HepG2 (cell line): ENCODE data around the gene NPPB. TPM values are rescaled to one million over a fixed set of nuclear protein-coding genes. Genes with fewer than 3 reads are reported as not detected.
A peak's percentile ranks its signal among the peaks of the same experiment; 100 is the strongest.

Source experiments
- CREM ChIP-seq, 2 experiments: sonication (generic) in 1 of 2; formaldehyde crosslinking in 1 of 2; IDR thresholded peaks; 2 replicates each; pipeline versions ENCODE4 v1.4.0 to v1.6.1; 2016 to 2020; ENCODE audit warnings: antibody characterized with exemption in 1 of 2, mild to moderate bottlenecking in 1 of 2, missing genetic modification reagents in 1 of 2
- ELF1 ChIP-seq: sonication (generic); formaldehyde crosslinking; IDR thresholded peaks from 2 replicates; pipeline ENCODE4 v1.4.0; 2020; ENCODE audit warnings: missing genetic modification reagents
- HDAC1 ChIP-seq: sonication (generic); formaldehyde crosslinking; IDR thresholded peaks from 2 replicates; pipeline ENCODE4 v1.5.1; 2020; ENCODE audit warnings: mild to moderate bottlenecking, missing genetic modification reagents
- MIER3 ChIP-seq: IDR thresholded peaks from 2 replicates; pipeline ENCODE4 v1.6.1; 2016; ENCODE audit warnings: missing compliant biosample characterization, borderline replicate concordance
- NFYB ChIP-seq: sonication (generic); formaldehyde crosslinking; IDR thresholded peaks from 2 replicates; pipeline ENCODE4 v1.4.0; 2020; ENCODE audit warnings: missing genetic modification reagents
- PAX8 ChIP-seq: sonication (generic); formaldehyde crosslinking; IDR thresholded peaks from 2 replicates; pipeline ENCODE4 v1.8.0; 2022; ENCODE audit warnings: mild to moderate bottlenecking, missing genetic modification reagents, borderline replicate concordance
- SIX1 ChIP-seq: sonication (generic); formaldehyde crosslinking; IDR thresholded peaks from 2 replicates; pipeline ENCODE4 v1.4.0; 2020; ENCODE audit warnings: missing genetic modification reagents, borderline replicate concordance
- SYNCRIP ChIP-seq: fragments of 200-400 bp; formaldehyde crosslinking; IDR thresholded peaks from 2 replicates; pipeline ENCODE4 v1.6.1; 2018; ENCODE audit warnings: mild to moderate bottlenecking, low read depth, low read length; ENCODE audit not compliant: insufficient read depth
- TMF1 ChIP-seq: sonication (generic); formaldehyde crosslinking; IDR thresholded peaks from 2 replicates; pipeline ENCODE4 v1.8.1; 2022; ENCODE audit warnings: low read depth, missing genetic modification reagents
- ZNF558 ChIP-seq: sonication (generic); formaldehyde crosslinking; IDR thresholded peaks from 2 replicates; pipeline ENCODE4 v1.9.0; 2022; ENCODE audit warnings: mild to moderate bottlenecking, missing genetic modification reagents, borderline replicate concordance
- ZNF782 ChIP-seq: sonication (generic); formaldehyde crosslinking; IDR thresholded peaks from 2 replicates; pipeline ENCODE4 v1.4.0; 2020; ENCODE audit warnings: missing genetic modification reagents, mild to moderate bottlenecking, borderline replicate concordance
- ZNF790 ChIP-seq: sonication (generic); formaldehyde crosslinking; IDR thresholded peaks from 2 replicates; pipeline ENCODE4 v1.8.0; 2022; ENCODE audit warnings: missing genetic modification reagents, mild to moderate bottlenecking, borderline replicate concordance
- ZNF83 ChIP-seq: sonication (generic); formaldehyde crosslinking; IDR thresholded peaks from 2 replicates; pipeline ENCODE4 v1.4.0; 2020; ENCODE audit warnings: missing genetic modification reagents, mild to moderate bottlenecking, borderline replicate concordance
- ZSCAN31 ChIP-seq: sonication (generic); formaldehyde crosslinking; IDR thresholded peaks from 2 replicates; pipeline ENCODE4 v1.5.0; 2020; ENCODE audit warnings: low read depth, mild to moderate bottlenecking, missing genetic modification reagents
- polyA plus RNA-seq, 8 experiments: library from polyadenylated mRNA; depleted of rRNA in 3 of 8; stranded (reverse) in 7 of 8; unstranded in 1 of 8; fragments of >200 nt; fragmentation: Illumina TruSeq in 4 of 8; extraction: Trizol in 4 of 8; gene quantifications; 2 replicates each; pipeline versions ENCODE4 v1.2.1 to v1.2.3, GENCODE V29; 2011 to 2016; ENCODE audit warnings: low read depth in 4 of 8, missing spikeins in 1 of 8, mixed read lengths in 1 of 8; ENCODE audit not compliant: insufficient read depth in 1 of 8
- total RNA-seq, 5 experiments: library from RNA; depleted of rRNA; stranded (reverse); fragments of >200 nt; fragmentation: Illumina TruSeq; extraction: Trizol; gene quantifications; 2 replicates each; pipeline ENCODE4 v1.2.3, GENCODE V29; 2016; ENCODE audit warnings: low read depth in 1 of 5
- TF ChIP-seq, protein P1 (sequence below): sonication (generic); formaldehyde crosslinking; IDR thresholded peaks from 2 replicates; pipeline ENCODE4 v1.4.0; 2020; ENCODE audit warnings: mild to moderate bottlenecking, missing genetic modification reagents
- TF ChIP-seq, protein P2 (sequence below): sonication (generic); formaldehyde crosslinking; IDR thresholded peaks from 2 replicates; pipeline ENCODE4 v1.8.0; 2022; ENCODE audit warnings: mild to moderate bottlenecking, missing genetic modification reagents, borderline replicate concordance
- TF ChIP-seq, protein P3 (sequence below): sonication (generic); formaldehyde crosslinking; IDR thresholded peaks from 2 replicates; pipeline ENCODE4 v1.5.0; 2020; ENCODE audit warnings: missing genetic modification reagents
- TF ChIP-seq, protein P4 (sequence below): sonication (generic); formaldehyde crosslinking; IDR thresholded peaks from 2 replicates; pipeline ENCODE4 v1.4.0; 2020; ENCODE audit warnings: mild to moderate bottlenecking, missing genetic modification reagents, borderline replicate concordance
- TF ChIP-seq, protein P5 (sequence below): sonication (generic); formaldehyde crosslinking; IDR thresholded peaks from 2 replicates; pipeline ENCODE4 v1.8.0; 2022; ENCODE audit warnings: missing genetic modification reagents, mild to moderate bottlenecking, borderline replicate concordance

The NPPB gene
- total and polyA plus RNA-seq, 2 of the 13 experiments (the other 11 are each of a cell fraction or from before 2014, with no cell fraction given) = 1.9 TPM; not detected in 1

DNA sequence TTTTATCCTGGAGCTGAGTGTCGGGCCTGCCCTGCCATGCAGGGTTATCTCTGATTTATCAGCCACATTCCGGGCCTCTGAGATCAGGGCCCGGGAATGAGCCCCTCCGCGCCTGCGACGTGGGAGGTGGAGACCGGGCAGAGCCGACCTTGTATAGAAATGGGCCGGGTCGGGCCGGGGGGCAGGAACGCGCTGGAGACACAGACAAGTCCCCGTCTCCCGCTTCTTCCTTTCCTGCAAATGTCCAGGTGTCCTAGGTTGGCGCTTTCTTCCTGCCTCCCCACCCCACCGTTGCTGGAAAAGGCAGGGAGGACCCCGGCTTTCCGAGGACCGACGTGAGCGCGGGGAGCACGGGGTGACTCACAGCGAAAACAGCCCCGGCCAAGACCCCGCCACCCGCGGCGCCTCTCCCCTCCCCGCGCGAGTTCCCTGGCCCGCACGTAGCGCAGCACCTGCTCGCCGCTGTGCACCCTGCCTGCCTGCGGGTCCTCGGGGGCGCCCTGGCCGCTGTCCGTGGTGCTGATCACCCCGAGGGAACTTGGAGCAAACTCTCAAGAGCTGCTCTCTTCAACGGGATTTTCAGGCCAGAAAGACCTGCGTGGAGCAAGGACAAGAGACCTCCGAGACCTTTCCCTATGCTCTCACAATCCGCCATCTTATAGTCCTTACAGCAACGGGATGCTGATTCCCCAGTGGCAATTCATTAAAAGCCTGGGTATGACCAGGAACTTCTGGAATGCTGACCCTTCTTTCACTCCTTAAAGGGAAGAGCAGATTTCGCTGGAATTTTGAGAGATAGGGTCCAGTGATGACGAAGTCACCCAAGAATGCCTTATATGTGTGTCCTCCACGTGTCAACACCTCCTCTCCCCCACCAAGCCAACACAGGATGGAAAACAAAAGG, 475 bp upstream of the NPPB start (continued):
- TF ChIP-seq CREM (IDR thresholded peaks at IDR 0.05) (no peak), CREM (CRISPR knock-in tag; IDR thresholded peaks at IDR 0.05) (0 out of 2 replicates have a peak, but pooled peaks have one; percentile 29), MIER3 (peak; percentile 88), ZNF782 (peak; percentile 90), PAX8 (peak; percentile 96; the same call in 1 of the 2 replicates), HDAC1 (peak; percentile 89), ZSCAN31 (CRISPR knock-in tag) (peak; percentile 70; the same call in 1 of the 2 replicates), TMF1 (peak; percentile 96), ELF1 (no peak), ZNF558 (CRISPR knock-in tag) (peak; percentile 100), ZNF83 (CRISPR knock-in tag) (peak; percentile 98; the same call in 1 of the 2 replicates), NFYB (CRISPR knock-in tag) (peak; percentile 48), SIX1 (CRISPR knock-in tag) (peak; percentile 74), SYNCRIP (no peak), ZNF790 (CRISPR knock-in tag) (peak; percentile 98; the same call in 1 of the 2 replicates)
- TF ChIP-seq, protein P1, sequence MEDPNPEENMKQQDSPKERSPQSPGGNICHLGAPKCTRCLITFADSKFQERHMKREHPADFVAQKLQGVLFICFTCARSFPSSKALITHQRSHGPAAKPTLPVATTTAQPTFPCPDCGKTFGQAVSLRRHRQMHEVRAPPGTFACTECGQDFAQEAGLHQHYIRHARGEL (CRISPR knock-in tag) = no peak
- TF ChIP-seq, protein P2, sequence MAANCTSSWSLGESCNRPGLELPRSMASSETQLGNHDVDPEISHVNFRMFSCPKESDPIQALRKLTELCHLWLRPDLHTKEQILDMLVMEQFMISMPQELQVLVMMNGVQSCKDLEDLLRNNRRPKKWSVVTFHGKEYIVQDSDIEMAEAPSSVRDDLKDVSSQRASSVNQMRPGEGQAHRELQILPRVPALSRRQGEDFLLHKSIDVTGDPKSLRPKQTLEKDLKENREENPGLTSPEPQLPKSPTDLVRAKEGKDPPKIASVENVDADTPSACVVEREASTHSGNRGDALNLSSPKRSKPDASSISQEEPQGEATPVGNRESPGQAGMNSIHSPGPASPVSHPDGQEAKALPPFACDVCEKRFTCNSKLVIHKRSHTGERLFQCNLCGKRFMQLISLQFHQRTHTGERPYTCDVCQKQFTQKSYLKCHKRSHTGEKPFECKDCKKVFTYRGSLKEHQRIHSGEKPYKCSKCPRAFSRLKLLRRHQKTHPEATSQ = no peak
- TF ChIP-seq, protein P3, sequence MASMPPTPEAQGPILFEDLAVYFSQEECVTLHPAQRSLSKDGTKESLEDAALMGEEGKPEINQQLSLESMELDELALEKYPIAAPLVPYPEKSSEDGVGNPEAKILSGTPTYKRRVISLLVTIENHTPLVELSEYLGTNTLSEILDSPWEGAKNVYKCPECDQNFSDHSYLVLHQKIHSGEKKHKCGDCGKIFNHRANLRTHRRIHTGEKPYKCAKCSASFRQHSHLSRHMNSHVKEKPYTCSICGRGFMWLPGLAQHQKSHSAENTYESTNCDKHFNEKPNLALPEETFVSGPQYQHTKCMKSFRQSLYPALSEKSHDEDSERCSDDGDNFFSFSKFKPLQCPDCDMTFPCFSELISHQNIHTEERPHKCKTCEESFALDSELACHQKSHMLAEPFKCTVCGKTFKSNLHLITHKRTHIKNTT (CRISPR knock-in tag) = no peak
- TF ChIP-seq, protein P4, sequence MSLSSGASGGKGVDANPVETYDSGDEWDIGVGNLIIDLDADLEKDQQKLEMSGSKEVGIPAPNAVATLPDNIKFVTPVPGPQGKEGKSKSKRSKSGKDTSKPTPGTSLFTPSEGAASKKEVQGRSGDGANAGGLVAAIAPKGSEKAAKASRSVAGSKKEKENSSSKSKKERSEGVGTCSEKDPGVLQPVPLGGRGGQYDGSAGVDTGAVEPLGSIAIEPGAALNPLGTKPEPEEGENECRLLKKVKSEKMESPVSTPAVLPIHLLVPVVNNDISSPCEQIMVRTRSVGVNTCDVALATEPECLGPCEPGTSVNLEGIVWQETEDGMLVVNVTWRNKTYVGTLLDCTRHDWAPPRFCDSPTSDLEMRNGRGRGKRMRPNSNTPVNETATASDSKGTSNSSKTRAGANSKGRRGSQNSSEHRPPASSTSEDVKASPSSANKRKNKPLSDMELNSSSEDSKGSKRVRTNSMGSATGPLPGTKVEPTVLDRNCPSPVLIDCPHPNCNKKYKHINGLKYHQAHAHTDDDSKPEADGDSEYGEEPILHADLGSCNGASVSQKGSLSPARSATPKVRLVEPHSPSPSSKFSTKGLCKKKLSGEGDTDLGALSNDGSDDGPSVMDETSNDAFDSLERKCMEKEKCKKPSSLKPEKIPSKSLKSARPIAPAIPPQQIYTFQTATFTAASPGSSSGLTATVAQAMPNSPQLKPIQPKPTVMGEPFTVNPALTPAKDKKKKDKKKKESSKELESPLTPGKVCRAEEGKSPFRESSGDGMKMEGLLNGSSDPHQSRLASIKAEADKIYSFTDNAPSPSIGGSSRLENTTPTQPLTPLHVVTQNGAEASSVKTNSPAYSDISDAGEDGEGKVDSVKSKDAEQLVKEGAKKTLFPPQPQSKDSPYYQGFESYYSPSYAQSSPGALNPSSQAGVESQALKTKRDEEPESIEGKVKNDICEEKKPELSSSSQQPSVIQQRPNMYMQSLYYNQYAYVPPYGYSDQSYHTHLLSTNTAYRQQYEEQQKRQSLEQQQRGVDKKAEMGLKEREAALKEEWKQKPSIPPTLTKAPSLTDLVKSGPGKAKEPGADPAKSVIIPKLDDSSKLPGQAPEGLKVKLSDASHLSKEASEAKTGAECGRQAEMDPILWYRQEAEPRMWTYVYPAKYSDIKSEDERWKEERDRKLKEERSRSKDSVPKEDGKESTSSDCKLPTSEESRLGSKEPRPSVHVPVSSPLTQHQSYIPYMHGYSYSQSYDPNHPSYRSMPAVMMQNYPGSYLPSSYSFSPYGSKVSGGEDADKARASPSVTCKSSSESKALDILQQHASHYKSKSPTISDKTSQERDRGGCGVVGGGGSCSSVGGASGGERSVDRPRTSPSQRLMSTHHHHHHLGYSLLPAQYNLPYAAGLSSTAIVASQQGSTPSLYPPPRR (CRISPR knock-in tag) = 0 out of 2 replicates have a peak, but pooled peaks have one; percentile 53
- TF ChIP-seq, protein P5, sequence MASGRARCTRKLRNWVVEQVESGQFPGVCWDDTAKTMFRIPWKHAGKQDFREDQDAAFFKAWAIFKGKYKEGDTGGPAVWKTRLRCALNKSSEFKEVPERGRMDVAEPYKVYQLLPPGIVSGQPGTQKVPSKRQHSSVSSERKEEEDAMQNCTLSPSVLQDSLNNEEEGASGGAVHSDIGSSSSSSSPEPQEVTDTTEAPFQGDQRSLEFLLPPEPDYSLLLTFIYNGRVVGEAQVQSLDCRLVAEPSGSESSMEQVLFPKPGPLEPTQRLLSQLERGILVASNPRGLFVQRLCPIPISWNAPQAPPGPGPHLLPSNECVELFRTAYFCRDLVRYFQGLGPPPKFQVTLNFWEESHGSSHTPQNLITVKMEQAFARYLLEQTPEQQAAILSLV (CRISPR knock-in tag) = peak; percentile 92
